ENCODE measurements around the gene OR10K1. TPM values are rescaled to one million over a fixed set of nuclear protein-coding genes. Genes with fewer than 3 reads are reported as not detected.

OR10K1 gene
- total and polyA plus RNA-seq, 9 of the 15 experiments (the other 6 are each of a cell fraction or from before 2014, with no cell fraction given), result not detected

DNA sequence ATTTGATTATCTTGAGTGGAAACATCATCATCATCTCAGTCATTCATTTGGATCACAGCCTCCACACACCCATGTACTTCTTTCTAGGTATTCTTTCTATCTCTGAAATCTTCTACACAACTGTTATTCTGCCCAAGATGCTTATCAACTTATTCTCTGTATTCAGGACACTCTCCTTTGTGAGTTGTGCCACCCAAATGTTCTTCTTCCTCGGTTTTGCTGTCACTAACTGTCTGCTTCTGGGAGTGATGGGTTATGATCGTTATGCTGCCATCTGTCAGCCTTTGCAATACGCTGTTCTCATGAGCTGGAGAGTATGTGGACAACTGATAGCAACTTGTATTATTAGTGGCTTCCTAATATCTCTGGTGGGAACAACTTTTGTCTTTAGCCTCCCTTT, 29.7 kb downstream of the OR10K1 start (continued):
- TF ChIP-seq, protein P1, sequence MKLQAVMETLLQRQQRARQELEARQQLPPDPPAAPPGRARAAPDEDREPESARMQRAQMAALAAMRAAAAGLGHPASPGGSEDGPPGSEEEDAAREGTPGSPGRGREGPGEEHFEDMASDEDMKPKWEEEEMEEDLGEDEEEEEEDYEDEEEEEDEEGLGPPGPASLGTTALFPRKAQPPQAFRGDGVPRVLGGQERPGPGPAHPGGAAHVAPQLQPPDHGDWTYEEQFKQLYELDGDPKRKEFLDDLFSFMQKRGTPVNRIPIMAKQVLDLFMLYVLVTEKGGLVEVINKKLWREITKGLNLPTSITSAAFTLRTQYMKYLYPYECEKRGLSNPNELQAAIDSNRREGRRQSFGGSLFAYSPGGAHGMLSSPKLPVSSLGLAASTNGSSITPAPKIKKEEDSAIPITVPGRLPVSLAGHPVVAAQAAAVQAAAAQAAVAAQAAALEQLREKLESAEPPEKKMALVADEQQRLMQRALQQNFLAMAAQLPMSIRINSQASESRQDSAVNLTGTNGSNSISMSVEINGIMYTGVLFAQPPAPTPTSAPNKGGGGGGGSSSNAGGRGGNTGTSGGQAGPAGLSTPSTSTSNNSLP (IDR thresholded peaks at IDR 0.05; ENCODE audit: borderline replicate concordance, low read depth, low read length), result no peak
- TF ChIP-seq CBFA2T2 (conservative IDR thresholded peaks at IDR 0.05) (no peak), ADNP (tag; IDR thresholded peaks at IDR 0.05) (no peak), ZBTB7A (IDR thresholded peaks at IDR 0.05; ENCODE audit: borderline replicate concordance, control insufficient read depth, low read depth, low read length) (no peak), PYGO2 (tag; IDR thresholded peaks at IDR 0.05) (no peak), JUNB (CRISPR knock-in tag; conservative IDR thresholded peaks at IDR 0.05) (no peak), PML (IDR thresholded peaks at IDR 0.05; ENCODE audit: low read length) (no peak)
- TF ChIP-seq, protein P2, sequence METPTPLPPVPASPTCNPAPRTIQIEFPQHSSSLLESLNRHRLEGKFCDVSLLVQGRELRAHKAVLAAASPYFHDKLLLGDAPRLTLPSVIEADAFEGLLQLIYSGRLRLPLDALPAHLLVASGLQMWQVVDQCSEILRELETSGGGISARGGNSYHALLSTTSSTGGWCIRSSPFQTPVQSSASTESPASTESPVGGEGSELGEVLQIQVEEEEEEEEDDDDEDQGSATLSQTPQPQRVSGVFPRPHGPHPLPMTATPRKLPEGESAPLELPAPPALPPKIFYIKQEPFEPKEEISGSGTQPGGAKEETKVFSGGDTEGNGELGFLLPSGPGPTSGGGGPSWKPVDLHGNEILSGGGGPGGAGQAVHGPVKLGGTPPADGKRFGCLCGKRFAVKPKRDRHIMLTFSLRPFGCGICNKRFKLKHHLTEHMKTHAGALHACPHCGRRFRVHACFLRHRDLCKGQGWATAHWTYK (CRISPR knock-in tag; IDR thresholded peaks at IDR 0.05), result no peak
- TF ChIP-seq, protein P3, sequence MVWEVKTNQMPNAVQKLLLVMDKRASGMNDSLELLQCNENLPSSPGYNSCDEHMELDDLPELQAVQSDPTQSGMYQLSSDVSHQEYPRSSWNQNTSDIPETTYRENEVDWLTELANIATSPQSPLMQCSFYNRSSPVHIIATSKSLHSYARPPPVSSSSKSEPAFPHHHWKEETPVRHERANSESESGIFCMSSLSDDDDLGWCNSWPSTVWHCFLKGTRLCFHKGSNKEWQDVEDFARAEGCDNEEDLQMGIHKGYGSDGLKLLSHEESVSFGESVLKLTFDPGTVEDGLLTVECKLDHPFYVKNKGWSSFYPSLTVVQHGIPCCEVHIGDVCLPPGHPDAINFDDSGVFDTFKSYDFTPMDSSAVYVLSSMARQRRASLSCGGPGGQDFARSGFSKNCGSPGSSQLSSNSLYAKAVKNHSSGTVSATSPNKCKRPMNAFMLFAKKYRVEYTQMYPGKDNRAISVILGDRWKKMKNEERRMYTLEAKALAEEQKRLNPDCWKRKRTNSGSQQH (CRISPR knock-in tag; IDR thresholded peaks at IDR 0.05), result no peak

Measured in K562 (cell line).